Fibroblast of skin of scalp (primary cell): ENCODE measurements around the gene ROPN1L.

ENCODE experiments used
- DNase-seq: peaks from one replicate; pipeline ENCODE4 v3.0.0-alpha.2; 2013

ROPN1L gene

GRCh38 chr5:10427978-10428377 lies 13.7 kb upstream of the ROPN1L start:
- DNase-seq, result no peak

GRCh38 chr5:10431415-10431814 lies 10.3 kb upstream of the ROPN1L start:
- DNase-seq, result no peak

GRCh38 chr5:10432059-10433008 lies 9.3 kb upstream of the ROPN1L start:
- DNase-seq, result no peak

- no peak for DNase-seq
Measured at GRCh38 chr5:10434392-10434791, 7.3 kb upstream of the ROPN1L start.

- no peak for DNase-seq
Measured at GRCh38 chr5:10438301-10438700, 3.4 kb upstream of the ROPN1L start.

GRCh38 chr5:10439692-10440091 lies 2.0 kb upstream of the ROPN1L start:
- no peak for DNase-seq

GRCh38 chr5:10440367-10440990 lies 1.2 kb upstream of the ROPN1L start:
- no peak for DNase-seq

GRCh38 chr5:10441992-10442435 lies 335 bp downstream of the ROPN1L start:
- DNase-seq, result no peak

GRCh38 chr5:10442576-10442975 lies 897 bp downstream of the ROPN1L start:
- peak; percentile 11 for DNase-seq

GRCh38 chr5:10445352-10445751 lies 3.7 kb downstream of the ROPN1L start:
- DNase-seq, result no peak

GRCh38 chr5:10446490-10446889 lies 4.8 kb downstream of the ROPN1L start:
- DNase-seq, result no peak

- no peak for DNase-seq
Measured at GRCh38 chr5:10447041-10447440, 5.4 kb downstream of the ROPN1L start.

- DNase-seq, result no peak
Measured at GRCh38 chr5:10448754-10449360, 7.2 kb downstream of the ROPN1L start.

GRCh38 chr5:10451137-10451824 lies 9.6 kb downstream of the ROPN1L start:
- no peak for DNase-seq

- peak; percentile 88 for DNase-seq
Measured at GRCh38 chr5:10452768-10453331, 11.2 kb downstream of the ROPN1L start.

GRCh38 chr5:10453545-10453944 lies 11.9 kb downstream of the ROPN1L start:
- DNase-seq, result peak; percentile 42

- peak; percentile 55 for DNase-seq
Measured at GRCh38 chr5:10454591-10455276, 13.1 kb downstream of the ROPN1L start.

GRCh38 chr5:10455277-10455670 lies 13.6 kb downstream of the ROPN1L start:
- DNase-seq, result no peak

- DNase-seq, result peak; percentile 49
Measured at GRCh38 chr5:10456583-10457420, 15.1 kb downstream of the ROPN1L start.

GRCh38 chr5:10457682-10458574 lies 16.2 kb downstream of the ROPN1L start:
- no peak for DNase-seq
